Thyroid gland (tissue), 4 donors: ENCODE results near the gene RILPL2. TPM values are rescaled to one million over a fixed set of nuclear protein-coding genes. Genes with fewer than 3 reads are reported as not detected.

Source experiments
- DNase-seq, 2 donors: peaks; one replicate each; pipeline ENCODE4 v3.0.0-alpha.2; 2019
- H3K27ac ChIP-seq, 3 donors: fragments of 200-600 bp; sonication (generic); 1 replicate in 2 of 3; 2 replicates in 1 of 3; pipeline ENCODE4 v1.5.1; 2016 to 2019; ENCODE audit warnings: mild to moderate bottlenecking in 1 of 3, moderate library complexity in 1 of 3
- H3K27me3 ChIP-seq: fragments of 200-600 bp; sonication (generic); one replicate; pipeline ENCODE4 v1.5.1; 2019
- H3K36me3 ChIP-seq, 2 donors: fragments of 200-600 bp; sonication (generic); one replicate each; pipeline ENCODE4 v1.5.1; 2016 to 2019
- H3K4me1 ChIP-seq, 2 donors: fragments of 200-600 bp; sonication (generic); one replicate each; pipeline ENCODE4 v1.5.1; 2017 to 2019
- H3K4me3 ChIP-seq, 3 donors: fragments of 200-600 bp; sonication (generic); replicated peaks in 1 of 3; 1 replicate in 2 of 3; 2 replicates in 1 of 3; pipeline ENCODE4 v1.5.1; 2016; ENCODE audit warnings: mild to moderate bottlenecking in 1 of 3
- H3K9me3 ChIP-seq: fragments of 200-600 bp; sonication (generic); one replicate; pipeline ENCODE4 v1.5.1; 2017
- CTCF ChIP-seq, 6 experiments: fragments of 200-600 bp in 3 of 6; fragments of 450-650 bp in 3 of 6; sonication (generic) in 3 of 6; IDR thresholded peaks; one replicate each; pipeline ENCODE4 v1.5.1; 2016 to 2019; ENCODE audit warnings: antibody characterized with exemption in 6 of 6, mild to moderate bottlenecking in 2 of 6, inconsistent platforms in 1 of 6, moderate library complexity in 1 of 6
- POLR2A ChIP-seq, 2 donors: fragments of 450-650 bp; IDR thresholded peaks; one replicate each; pipeline ENCODE4 v1.6.1; 2017; ENCODE audit warnings: antibody characterized with exemption in 2 of 2, mild to moderate bottlenecking in 2 of 2, moderate library complexity in 1 of 2
- WGBS, 2 donors: methylation state at CpG; one replicate each; pipeline ENCODE4 v1.1.5; 2017; 5-methylcytosine and 5-hydroxymethylcytosine counted together
- intact Hi-C: fragments of 100-400 bp; cut with DNase I; formaldehyde crosslinking; loops from one replicate; pipeline ENCODE4 v1.15.1; 2023
- total RNA-seq, 4 donors: library from RNA; depleted of rRNA; stranded (reverse); fragments of >200 nt; gene quantifications; one replicate each; pipeline ENCODE4 v1.2.3, GENCODE V29; 2016

RILPL2 gene
- total RNA-seq, 4 donors from 2014 or later = 10.7 to 15.2 (median 12.7) TPM

- peak overlapping the region; percentile 33 to 82 (median 69) for H3K27ac ChIP-seq
- H3K27me3 ChIP-seq = no peaks in the 10 kb centered on the region
- no peak for TF ChIP-seq POLR2A (IDR thresholded peaks at IDR 0.05)
- TF ChIP-seq CTCF (IDR thresholded peaks at IDR 0.05) = no peak
- intact Hi-C loops = loop anchor here (10.0 kb wide), 1 partner anchor 55 kb away; the partner anchor contains the start of gene RILPL1
- no peaks in the 10 kb centered on the region for H3K9me3 ChIP-seq
- H3K4me1 ChIP-seq = peaks cover 20 to 48% of the 10 kb centered on the region in 2 donors
- H3K4me3 ChIP-seq = no peak overlapping the region
- DNase-seq = no peak
- peaks cover 0 to 3% of the 10 kb centered on the region in 2 donors for H3K36me3 ChIP-seq
- 82% methylated on average over 12 to 14 of the region's 14 CpGs for WGBS, 2 donors
Observed at GRCh38 chr12:123479442-123480180, 43.1 kb upstream of the RILPL2 start.

- WGBS, 2 donors = 62 to 68% methylated on average over 8 to 9 of the region's 10 CpGs
- TF ChIP-seq POLR2A (IDR thresholded peaks at IDR 0.05) (no peak), CTCF (IDR thresholded peaks at IDR 0.05) (no peak)
- H3K9me3 ChIP-seq = no peaks in the 10 kb centered on the region
- H3K36me3 ChIP-seq = no peaks in the 10 kb centered on the region
- H3K27ac ChIP-seq = peak overlapping the region; percentile 65 to 82 (median 69)
- peaks cover 21 to 56% of the 10 kb centered on the region in 2 donors for H3K4me1 ChIP-seq
- no peak overlapping the region for H3K4me3 ChIP-seq
- no peaks in the 10 kb centered on the region for H3K27me3 ChIP-seq
- peak; percentile 35 to 66 for DNase-seq
- intact Hi-C loops = loop anchor here (10.0 kb wide), 1 partner anchor 56 kb away; the partner anchor contains the start of gene RILPL1
Observed at GRCh38 chr12:123478762-123479161, 42.3 kb upstream of the RILPL2 start.

GRCh38 chr12:123478069-123478468 lies 41.6 kb upstream of the RILPL2 start:
- H3K27ac ChIP-seq = peak overlapping the region; percentile 65 to 82 (median 69)
- intact Hi-C loops = loop anchor here (10.0 kb wide), 1 partner anchor 57 kb away; the partner anchor contains the start of gene RILPL1
- TF ChIP-seq POLR2A (IDR thresholded peaks at IDR 0.05) (no peak), CTCF (IDR thresholded peaks at IDR 0.05) (no peak)
- H3K4me1 ChIP-seq = peaks cover 21 to 56% of the 10 kb centered on the region in 2 donors
- H3K27me3 ChIP-seq = no peaks in the 10 kb centered on the region
- no peaks in the 10 kb centered on the region for H3K9me3 ChIP-seq
- DNase-seq = no peak
- WGBS, 2 donors = 71 to 82% methylated on average over 11 of the region's 11 CpGs
- H3K36me3 ChIP-seq = no peaks in the 10 kb centered on the region
- no peak overlapping the region for H3K4me3 ChIP-seq

- whole genome bisulfite sequencing, 2 donors = 22 to 38% methylated on average over 15 of the region's 15 CpGs
- Histone ChIP-seq H3K27ac (peak overlapping the region; percentile 66 to 91 (median 69)), H3K4me1 (peaks cover 31 to 69% of the 10 kb centered on the region in 2 donors), H3K27me3 (no peaks in the 10 kb centered on the region), H3K4me3 (no peak overlapping the region), H3K36me3 (peaks cover 0 to 9% of the 10 kb centered on the region in 2 donors), H3K9me3 (no peaks in the 10 kb centered on the region)
- TF ChIP-seq POLR2A (IDR thresholded peaks at IDR 0.05) (peak in 1 of 2 donors; percentile 36), CTCF (IDR thresholded peaks at IDR 0.05) (no peak)
- intact Hi-C loops = loop anchor here (10.0 kb wide), 1 partner anchor 60 kb away; the partner anchor contains the start of gene RILPL1
- DNase-seq = peak; percentile 75 to 79
Observed at GRCh38 chr12:123475246-123475703, 38.8 kb upstream of the RILPL2 start.
